ENCODE measurements around the gene SLC23A1.

GRCh38 chr5:139414581-139415130, 31.6 kb upstream of the SLC23A1 start:
- TF ChIP-seq POLR2A (IDR thresholded peaks at IDR 0.05; ENCODE audit: low read length) (no peak), GATA1 (IDR thresholded peaks at IDR 0.05; ENCODE audit: low read depth, low read length) (no peak)
